HG03025 (cell line): ENCODE measurements around the gene KIF13A.
"Not testable (repeated sequence)": the region's sequence is repeated elsewhere in the genome, so short reads cannot be mapped to it uniquely, and the experiment has no call there.

Experiments used
- ATAC-seq: cut with Tn5 transposase; IDR thresholded peaks from one replicate; pipeline ENCODE4 v1.9.1; 2021; ENCODE audit warnings: mild to moderate bottlenecking, moderate library complexity; ENCODE audit not compliant: unreplicated experiment, low FRiP score

KIF13A gene

GRCh38 chr6:17817763-17818162 lies 169.7 kb downstream of the KIF13A start:
- ATAC-seq: no peak

GRCh38 chr6:17816921-17817611 lies 170.4 kb downstream of the KIF13A start:
- ATAC-seq: no peak

DNA sequence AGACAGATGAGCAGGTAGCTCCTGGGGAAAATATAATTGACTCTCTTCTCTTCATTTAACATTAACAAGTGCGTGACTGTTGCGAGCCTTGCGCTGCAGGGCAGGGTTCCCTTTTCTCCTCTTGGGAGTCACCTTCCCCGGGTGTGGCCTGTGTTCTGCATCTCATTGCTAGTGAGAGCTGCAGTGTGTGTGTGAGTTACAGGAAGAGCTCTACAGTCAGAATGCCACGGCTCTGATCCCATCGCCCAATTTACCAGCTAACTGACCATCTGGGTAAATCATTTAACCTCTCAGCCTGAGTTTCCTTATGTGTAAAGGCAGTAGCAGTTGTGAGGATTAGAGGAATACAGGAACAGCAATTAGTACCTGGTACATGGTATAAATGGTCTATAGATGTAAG lies 173.9 kb downstream of the KIF13A start:
- ATAC-seq: no peak

DNA sequence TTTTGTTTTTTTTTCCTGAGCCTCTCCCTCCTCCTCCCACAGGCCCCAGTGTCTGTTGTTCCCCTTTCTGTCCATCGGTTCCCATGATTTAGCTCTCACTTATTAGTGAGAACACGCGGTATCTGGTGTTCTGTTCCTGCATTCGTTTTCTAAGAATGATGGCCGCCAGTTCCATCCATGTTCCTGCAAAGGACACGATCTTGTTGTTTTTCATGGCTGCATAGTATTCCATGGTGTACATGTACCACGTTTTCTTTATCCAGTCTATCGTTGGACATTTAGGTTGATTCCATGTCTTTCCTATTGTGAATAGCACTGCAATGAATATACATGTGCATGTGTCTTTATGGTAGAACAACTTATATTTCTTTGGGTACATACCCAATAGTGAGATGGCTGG lies 175.1 kb downstream of the KIF13A start:
- ATAC-seq: no peak

GRCh38 chr6:17808609-17809008 lies 178.8 kb downstream of the KIF13A start:
- no peak for ATAC-seq

DNA sequence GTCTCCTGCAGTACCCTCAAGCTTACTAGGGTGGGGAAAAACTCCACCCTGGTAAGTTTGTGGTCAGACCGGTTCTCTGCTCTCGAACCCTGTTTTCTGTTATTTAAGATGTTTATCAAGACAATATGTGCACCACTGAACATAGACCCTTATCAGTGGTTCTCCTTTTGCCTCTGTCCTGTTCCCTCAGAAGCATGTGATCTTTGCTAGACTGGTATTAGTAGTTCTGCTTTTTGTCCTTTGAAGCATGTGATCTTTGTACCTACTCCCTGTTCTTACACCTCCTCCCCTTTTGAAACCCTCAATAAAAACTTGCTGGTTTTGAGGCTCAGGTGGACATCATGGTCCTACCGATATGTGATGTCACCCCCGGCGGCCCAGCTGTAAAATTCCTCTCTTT lies 180.0 kb downstream of the KIF13A start:
- ATAC-seq: not testable (repeated sequence)

DNA sequence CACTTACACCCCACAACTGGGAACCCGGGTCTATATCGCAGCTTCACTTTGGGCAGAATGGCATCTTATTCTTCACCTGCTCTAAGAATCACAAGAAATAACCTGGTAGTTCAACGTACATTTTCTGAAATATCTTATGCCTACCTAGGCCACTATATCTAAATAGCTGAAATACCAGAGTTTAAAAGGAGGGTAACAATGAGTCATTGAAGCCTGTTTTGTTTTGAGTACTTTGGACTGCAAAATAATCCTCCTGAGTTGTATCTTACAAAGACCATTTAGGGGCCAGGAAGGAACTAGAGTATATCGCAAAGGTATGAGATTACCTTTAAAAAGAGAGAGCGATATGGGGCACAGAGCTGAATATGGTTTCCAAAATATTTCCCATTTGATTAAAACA lies 184.0 kb downstream of the KIF13A start:
- ATAC-seq: no peak

DNA sequence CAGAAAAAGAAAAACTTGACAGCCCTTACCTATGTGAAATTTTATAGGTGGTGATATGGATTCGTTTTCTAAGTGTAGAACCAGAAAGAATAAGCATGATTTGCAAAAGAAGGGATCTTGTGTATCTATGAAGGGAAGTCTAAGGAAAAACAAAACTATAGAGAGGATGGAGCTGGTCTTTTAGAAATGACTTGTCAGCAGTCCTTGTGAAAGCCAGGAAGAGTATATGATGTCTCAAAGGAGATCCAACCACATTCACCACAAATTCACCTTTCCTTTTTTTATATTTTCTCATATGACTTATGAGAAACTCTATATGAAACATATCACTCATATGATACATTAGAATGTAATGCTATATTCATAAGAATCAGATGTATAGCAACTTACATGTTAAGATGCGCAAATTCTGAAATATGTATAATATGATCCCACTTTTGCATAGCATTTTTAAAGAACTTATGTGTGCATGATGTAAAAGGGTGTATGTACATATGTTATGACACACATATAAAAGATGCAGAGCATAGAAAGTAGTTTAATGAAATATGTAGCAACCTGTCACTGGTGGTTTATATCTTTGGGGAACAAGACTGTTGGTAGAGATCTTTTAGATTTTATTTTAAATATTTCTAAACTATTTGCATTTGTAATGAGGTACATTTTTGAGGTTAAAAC lies 188.8 kb downstream of the KIF13A start:
- no peak for ATAC-seq

DNA sequence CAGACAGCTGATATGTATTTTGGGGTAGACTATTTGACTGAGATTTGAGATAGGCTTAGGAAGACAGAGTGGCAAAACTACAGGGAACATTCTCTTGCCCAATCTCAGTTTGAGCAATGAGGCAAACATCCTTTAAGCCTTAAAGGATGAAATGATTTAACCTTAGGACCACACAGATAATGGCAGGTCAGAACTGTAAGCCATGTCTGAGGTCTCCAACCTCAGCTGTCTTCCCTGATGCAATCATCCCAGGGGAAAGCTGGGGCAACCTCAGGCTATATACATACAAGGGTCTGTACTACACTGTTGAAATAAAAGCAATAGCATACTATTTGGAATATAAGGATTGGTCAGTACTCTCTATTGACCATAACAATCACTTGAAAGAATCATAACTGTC lies 196.9 kb downstream of the KIF13A start:
- no peak for ATAC-seq

DNA sequence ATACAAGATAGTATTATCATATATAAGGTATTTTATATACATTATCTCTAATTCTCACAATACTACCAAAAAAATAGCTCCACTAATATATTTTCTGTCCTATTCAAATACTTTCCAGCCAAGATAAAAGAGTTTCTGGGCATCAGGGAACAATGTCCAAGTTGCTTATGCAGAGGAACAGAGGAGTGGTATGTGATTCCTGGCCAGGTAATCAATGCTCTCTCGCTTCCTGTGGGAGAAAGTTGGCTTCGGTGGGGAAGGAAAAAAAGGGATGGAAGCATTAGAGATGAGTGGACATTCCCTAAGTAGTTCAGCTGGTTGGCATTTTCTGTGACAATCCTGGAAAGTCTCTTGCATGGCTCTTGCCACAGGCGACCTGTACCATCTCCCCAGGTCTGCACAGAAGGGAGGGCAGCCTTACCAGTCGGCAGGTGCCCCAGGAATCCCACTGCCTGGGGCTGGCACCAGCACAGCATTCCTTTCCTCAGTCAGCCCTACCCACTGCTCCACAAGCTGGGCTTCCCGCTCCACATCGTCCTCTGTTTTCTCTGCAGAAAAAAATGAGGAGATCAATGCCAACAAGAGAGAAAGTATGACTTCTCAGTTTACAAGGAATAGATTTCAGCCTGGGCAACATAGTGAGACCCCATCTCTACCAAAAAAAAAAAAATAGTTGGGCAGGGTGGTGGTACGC lies 202.2 kb downstream of the KIF13A start:
- ATAC-seq: no peak

DNA sequence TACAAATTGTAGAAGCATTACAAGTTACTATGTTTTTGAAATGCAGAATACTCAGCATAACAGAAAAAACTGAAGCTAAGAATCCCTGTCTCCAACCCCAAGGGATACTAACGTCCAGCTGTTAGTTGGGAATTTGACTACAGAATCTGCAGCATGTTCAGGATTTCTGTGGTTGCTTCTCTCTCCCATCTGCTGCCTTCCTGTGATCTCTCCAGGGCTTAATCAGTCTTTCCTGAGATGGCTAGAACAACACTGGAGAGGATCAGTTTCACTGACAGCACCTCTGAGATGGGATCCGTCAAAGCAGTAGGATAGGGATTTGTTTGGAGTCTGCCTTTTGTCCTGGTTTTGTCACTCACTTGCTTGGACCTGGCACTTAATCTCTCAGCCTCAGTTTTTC lies 207.4 kb downstream of the KIF13A start:
- ATAC-seq: no peak

DNA sequence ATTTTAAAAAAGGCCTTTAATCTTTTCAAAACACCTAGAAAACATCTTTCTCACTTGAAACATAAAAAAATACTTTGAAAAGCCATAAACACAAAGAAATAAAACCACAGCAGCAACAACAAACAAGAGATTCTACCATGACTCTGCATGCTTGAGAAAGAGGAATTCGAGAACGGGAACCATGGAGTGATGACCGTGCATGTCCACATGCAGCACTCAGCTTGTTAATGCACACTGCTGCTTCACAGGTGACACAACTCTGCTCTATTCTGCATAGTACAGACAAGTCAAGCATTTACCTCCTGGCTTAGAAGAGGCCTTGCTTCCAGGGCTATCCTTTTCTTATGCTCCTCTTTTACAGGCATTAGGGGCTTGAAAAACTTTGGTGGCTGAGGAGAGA lies 215.8 kb downstream of the KIF13A start:
- no peak for ATAC-seq

GRCh38 chr6:17768881-17769280 lies 218.6 kb downstream of the KIF13A start:
- ATAC-seq: no peak

DNA sequence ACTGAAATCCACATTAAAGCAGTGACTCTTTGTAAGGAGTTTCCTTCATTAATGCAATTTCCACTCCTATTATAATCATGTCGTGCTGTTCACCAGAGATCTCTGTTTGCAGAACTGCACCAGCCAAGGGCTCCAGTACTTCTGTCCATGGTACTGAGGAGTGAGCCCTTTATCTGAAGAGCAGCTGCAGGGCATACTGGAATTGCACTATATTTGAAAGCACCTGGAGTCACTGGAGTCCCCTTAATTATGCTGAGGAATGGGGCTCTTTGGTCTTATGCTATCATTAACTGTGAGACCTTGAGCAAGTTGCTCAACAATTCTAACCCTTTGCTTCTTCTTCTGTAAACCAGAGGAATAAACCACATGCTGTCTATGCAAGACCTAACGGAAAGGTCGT lies 219.0 kb downstream of the KIF13A start:
- ATAC-seq: no peak

- ATAC-seq: no peak
Measured at GRCh38 chr6:17762651-17763050, 224.8 kb downstream of the KIF13A start.

- ATAC-seq: no peak
Measured at GRCh38 chr6:17758119-17758518, 229.3 kb downstream of the KIF13A start.

DNA sequence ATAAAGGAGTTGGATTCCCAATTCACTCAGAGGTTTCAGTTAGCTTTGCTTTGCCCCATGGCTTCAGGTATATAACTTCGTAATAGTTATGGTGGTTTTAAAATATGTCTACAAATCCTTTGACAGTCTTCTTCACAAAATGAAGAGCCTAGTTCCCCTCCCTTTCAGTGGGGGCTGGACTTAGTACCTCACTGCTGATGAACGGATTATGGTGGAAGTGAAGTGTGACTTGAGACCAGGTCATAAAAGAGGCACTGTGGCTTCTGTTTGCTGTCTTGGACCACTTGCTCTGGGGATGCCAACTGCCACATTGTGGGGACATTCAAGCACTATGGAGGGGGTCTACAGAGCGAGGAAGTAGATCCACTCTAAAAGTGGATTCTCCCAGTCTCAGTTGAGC lies 233.2 kb downstream of the KIF13A start:
- no peak for ATAC-seq

DNA sequence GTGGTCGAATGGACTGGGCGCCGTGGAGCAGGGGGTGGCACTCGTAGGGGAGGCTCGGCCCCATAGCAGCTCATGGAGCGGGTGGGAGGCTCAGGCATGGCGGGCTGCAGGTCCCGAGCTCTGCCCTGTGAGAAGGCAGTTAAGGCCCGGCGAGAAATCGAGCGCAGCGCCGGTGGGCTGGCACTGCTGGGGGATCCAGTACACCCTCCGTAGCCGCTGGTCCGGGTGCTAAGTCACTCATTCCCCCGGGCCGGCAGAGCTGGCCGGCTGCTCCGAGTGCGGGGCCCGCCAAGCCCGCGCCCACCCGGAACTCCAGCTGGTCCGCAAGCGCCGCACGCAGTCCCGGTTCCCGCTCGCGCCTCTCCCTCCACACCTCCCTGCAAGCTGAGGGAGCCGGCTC lies 242.1 kb downstream of the KIF13A start:
- ATAC-seq: not testable (repeated sequence)

DNA sequence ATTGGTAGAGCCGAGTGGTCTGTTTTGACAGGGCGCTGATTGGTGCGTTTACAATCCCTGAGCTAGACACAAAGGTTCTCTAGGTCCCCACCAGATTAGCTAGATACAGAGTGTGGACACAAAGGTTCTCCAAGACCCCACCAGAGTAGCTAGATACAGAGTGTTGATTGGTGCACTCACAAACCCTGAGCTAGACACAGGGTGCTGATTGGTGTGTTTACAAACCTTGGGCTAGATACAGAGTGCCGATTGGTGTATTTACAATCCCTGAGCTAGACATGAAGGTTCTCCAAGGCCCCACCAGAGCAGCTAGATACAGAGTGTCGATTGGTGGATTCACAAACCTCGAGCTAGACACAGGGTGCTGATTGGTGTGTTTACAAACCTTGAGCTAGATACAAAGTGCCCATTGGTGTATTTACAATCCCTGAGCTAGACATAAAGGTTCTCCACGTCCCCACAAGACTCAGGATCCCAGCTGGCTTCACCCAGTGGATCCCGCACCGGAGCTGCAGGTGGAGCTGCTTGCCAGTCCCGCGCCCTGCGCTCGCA lies 242.6 kb downstream of the KIF13A start:
- not testable (repeated sequence) for ATAC-seq

DNA sequence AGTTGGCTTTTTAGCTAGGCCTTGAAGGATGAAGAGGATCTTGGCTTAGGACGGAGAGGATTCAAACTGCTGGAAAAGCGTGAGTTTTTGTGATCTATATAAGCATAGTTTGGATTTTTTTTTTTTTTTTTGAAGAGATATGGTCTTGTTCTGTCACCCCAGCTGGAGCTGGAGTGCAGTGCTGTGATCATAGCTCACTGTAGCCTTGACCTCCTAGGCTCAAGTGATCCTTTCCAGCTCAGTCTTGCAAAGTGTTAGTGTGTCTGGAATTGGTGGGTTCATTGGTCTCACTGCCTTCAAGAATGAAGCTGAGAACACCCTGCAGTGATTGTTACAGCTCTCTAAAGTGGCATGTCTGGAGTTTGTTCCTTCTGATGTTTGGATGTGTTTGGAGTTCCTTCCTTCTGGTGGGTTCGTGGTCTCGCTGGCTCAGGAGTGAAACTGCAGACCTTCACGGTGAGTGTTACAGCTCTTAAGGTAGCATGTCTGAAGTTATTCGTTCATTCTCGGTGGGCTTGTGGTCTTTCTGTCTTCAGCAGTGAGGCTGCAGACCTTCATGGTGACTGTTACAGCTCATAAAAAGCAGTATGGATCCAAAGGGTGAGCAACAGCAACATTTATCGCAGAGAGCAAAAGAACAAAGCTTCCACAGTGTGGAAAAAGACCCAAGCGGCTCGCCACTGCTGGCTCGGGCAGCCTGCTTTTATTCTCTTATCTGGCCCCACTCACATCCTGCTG lies 243.2 kb downstream of the KIF13A start:
- ATAC-seq: no peak

- ATAC-seq: no peak
Measured at GRCh38 chr6:17741507-17741906, 245.9 kb downstream of the KIF13A start.
